ENCODE measurements around the gene STRA6. TPM values are rescaled to one million over a fixed set of nuclear protein-coding genes. Genes with fewer than 3 reads are reported as not detected.

Gene STRA6
- total and polyA plus RNA-seq, 2 of the 8 experiments (the other 6 are each of a cell fraction or from before 2014, with no cell fraction given): 9.3 to 14.5 TPM

DNA sequence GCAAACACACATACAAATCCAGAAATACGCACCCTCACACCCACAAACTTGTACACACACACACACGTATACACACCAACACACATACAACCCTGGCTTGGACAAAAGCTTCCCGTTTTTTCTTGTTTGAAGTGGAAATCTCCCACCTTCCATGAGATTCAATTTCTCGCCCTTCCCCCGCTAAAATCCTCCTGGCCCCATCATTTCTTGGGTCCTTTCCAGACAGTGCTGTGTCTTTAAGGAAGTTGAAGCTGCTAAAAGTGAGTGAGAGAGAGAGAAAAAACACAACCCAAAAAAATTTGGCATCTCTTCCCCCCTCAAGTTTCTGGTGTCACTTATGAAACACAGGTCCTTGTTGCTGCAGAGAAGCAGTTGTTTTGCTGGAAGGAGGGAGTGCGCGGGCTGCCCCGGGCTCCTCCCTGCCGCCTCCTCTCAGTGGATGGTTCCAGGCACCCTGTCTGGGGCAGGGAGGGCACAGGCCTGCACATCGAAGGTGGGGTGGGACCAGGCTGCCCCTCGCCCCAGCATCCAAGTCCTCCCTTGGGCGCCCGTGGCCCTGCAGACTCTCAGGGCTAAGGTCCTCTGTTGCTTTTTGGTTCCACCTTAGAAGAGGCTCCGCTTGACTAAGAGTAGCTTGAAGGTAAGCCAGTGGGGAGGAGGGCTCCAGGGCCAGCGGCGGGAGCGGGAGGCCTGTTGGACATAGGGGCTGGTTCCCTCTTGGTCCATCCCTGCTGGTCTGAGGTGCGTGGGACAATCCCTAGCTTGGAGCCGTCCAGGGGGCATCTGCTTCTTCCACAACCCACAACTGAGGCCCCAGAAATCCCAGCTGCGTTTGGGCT lies 29.0 kb downstream of the STRA6 start, which contains the start of gene ISLR:
ISLR (plus strand) TSS at position 331 of the 839 bp plus-strand sequence. CDS start 1,149 bp downstream, outside the sequence.
- H2BK15ac ChIP-seq (ENCODE audit: low read length): 0 out of 2 replicates have a peak within 1 kb of the TSS, but pooled peaks have one; percentile 7
- H3K27me3 ChIP-seq (replicated peaks in 1 of 4; ENCODE audit: control insufficient read depth in 3 of 4, extremely low read depth in 1 of 4, insufficient read depth in 3 of 4, low read length in 3 of 4): no peaks in the 10 kb centered on the region; a peak in 3 of 7 replicates
- peaks cover 0 to 20% (median 12%) of the 10 kb centered on the region in 4 experiments; a peak in 5 of 7 replicates for H3K4me1 ChIP-seq (replicated peaks in 1 of 4; ENCODE audit: control insufficient read depth in 3 of 4, insufficient read depth in 4 of 4, low read length in 3 of 4)
- no peak for FAIRE-seq
- H2BK12ac ChIP-seq (ENCODE audit: low read depth, low read length): peak within 1 kb of the TSS; percentile 82
- no peak within 1 kb of the TSS for H4K5ac ChIP-seq (ENCODE audit: insufficient read length, low read depth, low read length)
- H3K9ac ChIP-seq (replicated peaks in 1 of 4; ENCODE audit: extremely low read depth in 1 of 4, low read depth in 3 of 4, low read length in 3 of 4): peak within 1 kb of the TSS in 1 of 4 experiments; percentile 33; a peak in 1 of 7 replicates
- CTCF ChIA-PET (ENCODE audit: partially characterized antibody): interaction anchor here (0.7 to 3.3 kb wide), 15 partner anchors 10 to 266 kb away, joined by 3 to 13 read pairs (median 5); no protein-coding TSS in a partner anchor
- H3K79me2 ChIP-seq (ENCODE audit: control insufficient read depth in 1 of 2, insufficient read depth in 2 of 2, low read length in 2 of 2): no peaks in the 10 kb centered on the region
- peak within 1 kb of the TSS; percentile 30; the same call in 1 of the 2 replicates for H2BK5ac ChIP-seq (ENCODE audit: low read depth, low read length)
- H3K9me3 ChIP-seq (ENCODE audit: insufficient read depth in 2 of 2, low read depth in 1 of 2, low read length in 1 of 2): no peaks in the 10 kb centered on the region
- no peak within 1 kb of the TSS for H3K56ac ChIP-seq (replicated peaks; ENCODE audit: insufficient read length, low read depth, low read length)
- peak within 1 kb of the TSS; percentile 30 for H2BK120ac ChIP-seq (replicated peaks; ENCODE audit: low read depth, low read length)
- peak within 1 kb of the TSS; percentile 78; the same call in 1 of the 2 replicates for H3K18ac ChIP-seq (ENCODE audit: extremely low read depth, low read length)
- peak within 1 kb of the TSS; percentile 61 for H2BK20ac ChIP-seq (ENCODE audit: low read length)
- H3K23ac ChIP-seq (ENCODE audit: insufficient read length): no peak within 1 kb of the TSS
- H3K79me1 ChIP-seq (ENCODE audit: low read depth, low read length): no peaks in the 10 kb centered on the region
- H4K91ac ChIP-seq (replicated peaks; ENCODE audit: insufficient read length, low read length): peak within 1 kb of the TSS; percentile 75
- peaks cover 2% of the 10 kb centered on the region; the same call in 1 of the 2 replicates for H3K23me2 ChIP-seq (ENCODE audit: low read depth, low read length)
- H3K4ac ChIP-seq (replicated peaks; ENCODE audit: insufficient read length, low read depth, low read length): peak within 1 kb of the TSS; percentile 24
- no peak within 1 kb of the TSS for H3K27ac ChIP-seq (ENCODE audit: low read depth, low read length)
- peak within 1 kb of the TSS; percentile 81; the same call in 1 of the 2 replicates for H4K8ac ChIP-seq (ENCODE audit: extremely low read depth, insufficient read depth, low read length)
- H2AK5ac ChIP-seq (ENCODE audit: low read depth, low read length): peak within 1 kb of the TSS; percentile 86
- H3K14ac ChIP-seq (ENCODE audit: insufficient read length): no peak within 1 kb of the TSS
- H3K36me3 ChIP-seq (ENCODE audit: control insufficient read depth in 2 of 4, insufficient read depth in 4 of 4, low read length in 3 of 4): no peaks in the 10 kb centered on the region
- peaks cover 0 to 2% of the 10 kb centered on the region in 2 experiments for H4K20me1 ChIP-seq (replicated peaks in 1 of 2; ENCODE audit: control insufficient read depth in 1 of 2, insufficient read depth in 2 of 2, low read length in 2 of 2)
- POLR2A ChIA-PET (ENCODE audit: partially characterized antibody): interaction anchor here (0.6 to 2.7 kb wide), 12 partner anchors 8 to 301 kb away, joined by 3 to 8 read pairs (median 4); partner anchors contain the start of gene STRA6
- WGBS, 2 experiments (ENCODE audit: extremely low coverage in 1 of 2, insufficient coverage in 1 of 2, insufficient read length in 1 of 2, insufficient replicate concordance in 2 of 2, low coverage in 1 of 2, low lambda C conversion rate in 2 of 2, missing lambda C conversion rate in 1 of 2): 80% methylated on average over 17 of the region's 20 CpGs; no CpG with 5 or more reads in 1 of the 2 experiments
- peak within 1 kb of the TSS in 1 of 2 experiments; percentile 31; a peak in 1 of 4 replicates for H3K4me2 ChIP-seq (ENCODE audit: insufficient read depth in 1 of 2, low read depth in 2 of 2, low read length in 2 of 2)
- no peak within 1 kb of the TSS for H2AFZ ChIP-seq (ENCODE audit: low read length)
- H3K4me3 ChIP-seq (ENCODE audit: extremely low read depth in 1 of 4, insufficient read depth in 2 of 4, low read depth in 3 of 4, low read length in 4 of 4): no peak within 1 kb of the TSS
- no peak for DNase-seq (ENCODE audit: low read depth in 1 of 2, low spot score in 2 of 2)
- TF ChIP-seq SIRT6 (IDR thresholded peaks at IDR 0.05; ENCODE audit: low read length): no peak
- no peak for TF ChIP-seq YY1 (IDR thresholded peaks at IDR 0.05; ENCODE audit: low read depth, low read length)
- no peak for TF ChIP-seq CREB1 (IDR thresholded peaks at IDR 0.05)
- no peak for TF ChIP-seq TAF7 (optimal IDR thresholded peaks at IDR 0.05; ENCODE audit: borderline replicate concordance, low read depth, low read length)
- TF ChIP-seq SP2 (IDR thresholded peaks at IDR 0.05; ENCODE audit: low read length): no peak
- TF ChIP-seq, protein P1, sequence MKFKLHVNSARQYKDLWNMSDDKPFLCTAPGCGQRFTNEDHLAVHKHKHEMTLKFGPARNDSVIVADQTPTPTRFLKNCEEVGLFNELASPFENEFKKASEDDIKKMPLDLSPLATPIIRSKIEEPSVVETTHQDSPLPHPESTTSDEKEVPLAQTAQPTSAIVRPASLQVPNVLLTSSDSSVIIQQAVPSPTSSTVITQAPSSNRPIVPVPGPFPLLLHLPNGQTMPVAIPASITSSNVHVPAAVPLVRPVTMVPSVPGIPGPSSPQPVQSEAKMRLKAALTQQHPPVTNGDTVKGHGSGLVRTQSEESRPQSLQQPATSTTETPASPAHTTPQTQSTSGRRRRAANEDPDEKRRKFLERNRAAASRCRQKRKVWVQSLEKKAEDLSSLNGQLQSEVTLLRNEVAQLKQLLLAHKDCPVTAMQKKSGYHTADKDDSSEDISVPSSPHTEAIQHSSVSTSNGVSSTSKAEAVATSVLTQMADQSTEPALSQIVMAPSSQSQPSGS (IDR thresholded peaks at IDR 0.05; ENCODE audit: low read length): no peak
- no peak for TF ChIP-seq TEAD4 (IDR thresholded peaks at IDR 0.05; ENCODE audit: low read depth, low read length)
- TF ChIP-seq TBP (IDR thresholded peaks at IDR 0.05; ENCODE audit: low read depth, low read length): no peak
- TF ChIP-seq KDM4A (IDR thresholded peaks at IDR 0.05; ENCODE audit: low read depth, low read length, severe bottlenecking): no peak

Data from H1 (cell line).